Nephron progenitor cell (in vitro differentiated cells): ENCODE data around the gene LPP.

ENCODE experiments used
- DNase-seq: peaks from one replicate; pipeline ENCODE4 v3.0.0; 2021
- H3K27ac Mint-ChIP-seq: 2 replicates; pipeline ENCODE4 v1.8.0; 2021; ENCODE audit warnings: mild to moderate bottlenecking, moderate library complexity, mixed read lengths
- H3K27me3 Mint-ChIP-seq: 2 replicates; pipeline ENCODE4 v1.8.0; 2021; ENCODE audit warnings: mild to moderate bottlenecking, low read depth, mixed read lengths; ENCODE audit not compliant: poor library complexity
- H3K36me3 Mint-ChIP-seq: 2 replicates; pipeline ENCODE4 v1.8.0; 2021; ENCODE audit warnings: low read depth, mixed read lengths
- H3K4me1 Mint-ChIP-seq: 2 replicates; pipeline ENCODE4 v1.8.0; 2021; ENCODE audit warnings: mixed read lengths
- H3K4me3 Mint-ChIP-seq: 2 replicates; pipeline ENCODE4 v1.8.0; 2021; ENCODE audit warnings: mild to moderate bottlenecking, moderate library complexity, mixed read lengths
- H3K9me3 Mint-ChIP-seq: 2 replicates; pipeline ENCODE4 v1.8.0; 2021; ENCODE audit warnings: mild to moderate bottlenecking, moderate library complexity, mixed read lengths
- CTCF ChIP-seq: fragments of 200-600 bp; sonication (generic); IDR thresholded peaks from 2 replicates; pipeline ENCODE4 v1.5.0; 2021; ENCODE audit warnings: antibody characterized with exemption

The LPP gene

DNA sequence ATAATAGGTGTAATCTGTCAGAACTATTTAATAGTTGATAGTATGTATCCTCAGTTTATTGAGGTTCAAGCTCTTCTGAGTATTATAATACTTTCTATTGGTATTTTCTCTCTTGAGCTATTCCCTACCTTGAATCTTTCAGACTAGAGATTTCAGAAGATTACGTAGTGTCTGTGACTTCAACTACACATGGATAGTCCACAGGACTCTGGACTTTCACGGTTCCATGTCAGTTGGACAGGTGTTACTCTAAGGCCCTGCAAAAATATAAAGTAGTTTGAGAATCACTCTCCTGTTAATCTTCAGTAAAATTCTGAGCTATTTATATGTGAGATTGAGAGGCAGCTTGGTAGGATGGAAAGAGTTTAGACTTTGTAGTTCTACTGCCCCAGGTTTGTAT, 664.3 kb downstream of the LPP start:
- no peak for DNase-seq
- Mint-ChIP-seq H3K27me3 (no peaks in the 10 kb centered on the region), H3K4me3 (no peak overlapping the region), H3K27ac (no peak overlapping the region), H3K4me1 (peaks cover 17% of the 10 kb centered on the region), H3K9me3 (no peaks in the 10 kb centered on the region), H3K36me3 (no peaks in the 10 kb centered on the region)
- no peak for TF ChIP-seq CTCF

GRCh38 chr3:188819939-188820338, 666.0 kb downstream of the LPP start:
- peaks cover 18% of the 10 kb centered on the region for H3K4me1 Mint-ChIP-seq
- no peak overlapping the region for H3K27ac Mint-ChIP-seq
- H3K27me3 Mint-ChIP-seq: no peaks in the 10 kb centered on the region
- no peaks in the 10 kb centered on the region for H3K36me3 Mint-ChIP-seq
- H3K4me3 Mint-ChIP-seq: no peak overlapping the region
- H3K9me3 Mint-ChIP-seq: no peaks in the 10 kb centered on the region
- DNase-seq: no peak
- TF ChIP-seq CTCF: no peak

- no peaks in the 10 kb centered on the region for H3K9me3 Mint-ChIP-seq
- TF ChIP-seq CTCF: no peak
- H3K4me3 Mint-ChIP-seq: no peak overlapping the region
- no peaks in the 10 kb centered on the region for H3K36me3 Mint-ChIP-seq
- DNase-seq: no peak
- H3K27ac Mint-ChIP-seq: no peak overlapping the region
- H3K27me3 Mint-ChIP-seq: no peaks in the 10 kb centered on the region
- peaks cover 29% of the 10 kb centered on the region for H3K4me1 Mint-ChIP-seq
Observed at GRCh38 chr3:188822004-188822403, 668.0 kb downstream of the LPP start.

DNA sequence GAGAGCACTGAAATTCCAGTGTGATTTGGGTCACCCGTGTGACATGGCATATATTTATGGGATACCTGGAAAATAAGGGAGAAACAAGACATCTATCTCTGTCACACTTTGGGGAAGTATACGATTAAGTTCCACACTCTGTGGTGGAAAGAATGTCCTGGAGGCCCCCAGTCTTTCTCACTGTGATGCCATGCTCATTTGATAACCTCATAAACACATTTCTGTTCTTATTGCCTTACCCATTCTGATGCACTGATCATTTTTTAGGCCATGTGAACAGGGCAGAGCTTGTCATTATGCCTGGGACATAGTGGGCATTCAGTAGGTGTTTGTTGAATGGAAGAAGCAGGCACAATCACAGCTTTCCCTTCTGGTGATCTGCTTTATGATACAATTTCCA, 668.5 kb downstream of the LPP start:
- no peaks in the 10 kb centered on the region for H3K27me3 Mint-ChIP-seq
- H3K4me1 Mint-ChIP-seq: peaks cover 33% of the 10 kb centered on the region
- TF ChIP-seq CTCF: no peak

GRCh38 chr3:188824566-188824965, 670.6 kb downstream of the LPP start:
- no peak for DNase-seq
- Mint-ChIP-seq H3K36me3 (no peaks in the 10 kb centered on the region), H3K9me3 (no peaks in the 10 kb centered on the region), H3K4me1 (peaks cover 41% of the 10 kb centered on the region), H3K4me3 (no peak overlapping the region), H3K27ac (no peak overlapping the region), H3K27me3 (no peaks in the 10 kb centered on the region)
- TF ChIP-seq CTCF: no peak

More for the DNA sequence above, 668.5 kb downstream of the LPP start:
- no peak for DNase-seq
- no peak overlapping the region for H3K27ac Mint-ChIP-seq
- H3K36me3 Mint-ChIP-seq: no peaks in the 10 kb centered on the region
- no peak overlapping the region for H3K4me3 Mint-ChIP-seq
- H3K9me3 Mint-ChIP-seq: no peaks in the 10 kb centered on the region

DNA sequence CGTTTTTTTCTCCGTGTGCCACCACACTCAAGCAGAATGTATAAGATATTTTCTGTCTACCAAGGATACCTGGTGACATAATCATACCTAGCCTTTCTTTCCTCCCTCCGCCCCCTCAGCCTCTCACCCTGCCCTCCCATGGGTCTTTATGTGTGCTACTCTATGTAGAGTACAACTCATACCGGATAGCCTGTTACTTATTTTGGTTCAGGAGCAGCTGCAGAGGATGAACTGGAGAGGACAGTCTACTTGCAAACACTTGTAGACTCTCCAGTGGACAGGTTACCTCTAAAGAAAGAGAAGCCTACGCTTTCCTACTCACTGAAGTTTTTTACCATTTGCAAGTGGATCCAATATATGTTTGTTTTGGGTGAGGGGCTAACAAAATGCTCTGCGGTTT, 671.9 kb downstream of the LPP start:
- H3K27me3 Mint-ChIP-seq: no peaks in the 10 kb centered on the region
- no peak for DNase-seq
- no peaks in the 10 kb centered on the region for H3K9me3 Mint-ChIP-seq
- H3K4me3 Mint-ChIP-seq: no peak overlapping the region
- peaks cover 39% of the 10 kb centered on the region for H3K4me1 Mint-ChIP-seq
- no peak for TF ChIP-seq CTCF
- H3K27ac Mint-ChIP-seq: no peak overlapping the region
- no peaks in the 10 kb centered on the region for H3K36me3 Mint-ChIP-seq
